Glutamatergic neuron (in vitro differentiated cells): ENCODE measurements around the gene ZNF397. TPM values are rescaled to one million over a fixed set of nuclear protein-coding genes. Genes with fewer than 3 reads are reported as not detected.
A peak's percentile ranks its signal among the peaks of the same experiment; 100 is the strongest.
"Not testable (repeated sequence)": the region's sequence is repeated elsewhere in the genome, so short reads cannot be mapped to it uniquely, and the experiment has no call there.

Experiments used
- DNase-seq: peaks from one replicate; pipeline ENCODE4 v3.0.0; 2022
- H3K27ac Mint-ChIP-seq: one replicate; pipeline ENCODE4 v1.8.0; 2020; ENCODE audit warnings: mild to moderate bottlenecking, mixed read lengths, inconsistent platforms; ENCODE audit not compliant: unreplicated experiment
- H3K27me3 Mint-ChIP-seq: one replicate; pipeline ENCODE4 v1.8.0; 2020; ENCODE audit warnings: mild to moderate bottlenecking, moderate library complexity, mixed read lengths, inconsistent platforms; ENCODE audit not compliant: unreplicated experiment
- H3K36me3 Mint-ChIP-seq: one replicate; pipeline ENCODE4 v1.8.0; 2020; ENCODE audit warnings: mild to moderate bottlenecking, mixed read lengths, inconsistent platforms; ENCODE audit not compliant: unreplicated experiment
- H3K4me1 Mint-ChIP-seq: one replicate; pipeline ENCODE4 v1.8.0; 2020; ENCODE audit warnings: mild to moderate bottlenecking, low read depth, mixed read lengths, inconsistent platforms; ENCODE audit not compliant: unreplicated experiment
- H3K4me3 Mint-ChIP-seq: one replicate; pipeline ENCODE4 v1.8.0; 2020; ENCODE audit warnings: mild to moderate bottlenecking, mixed read lengths, inconsistent platforms; ENCODE audit not compliant: unreplicated experiment
- H3K9me3 Mint-ChIP-seq: one replicate; pipeline ENCODE4 v1.8.0; 2020; ENCODE audit warnings: mild to moderate bottlenecking, moderate library complexity, mixed read lengths, inconsistent platforms; ENCODE audit not compliant: unreplicated experiment
- total RNA-seq: library from RNA; stranded (reverse); fragmentation: NEBNext Ultra II Directional; extraction: Animal tissue kit (Norgen Biotek cat#: 25700); gene quantifications from one replicate; pipeline ENCODE4 v1.2.1, GENCODE V29; 2021; ENCODE audit not compliant: unreplicated experiment
- TF ChIP-seq, protein P1 (sequence below): fragments of 200-600 bp; sonication (generic); IDR thresholded peaks from one replicate; pipeline ENCODE4 v1.5.0; 2021; ENCODE audit not compliant: partially characterized antibody, unreplicated experiment

The ZNF397 gene
- total RNA-seq, 1 donor from 2014 or later = 35.9 TPM

DNA sequence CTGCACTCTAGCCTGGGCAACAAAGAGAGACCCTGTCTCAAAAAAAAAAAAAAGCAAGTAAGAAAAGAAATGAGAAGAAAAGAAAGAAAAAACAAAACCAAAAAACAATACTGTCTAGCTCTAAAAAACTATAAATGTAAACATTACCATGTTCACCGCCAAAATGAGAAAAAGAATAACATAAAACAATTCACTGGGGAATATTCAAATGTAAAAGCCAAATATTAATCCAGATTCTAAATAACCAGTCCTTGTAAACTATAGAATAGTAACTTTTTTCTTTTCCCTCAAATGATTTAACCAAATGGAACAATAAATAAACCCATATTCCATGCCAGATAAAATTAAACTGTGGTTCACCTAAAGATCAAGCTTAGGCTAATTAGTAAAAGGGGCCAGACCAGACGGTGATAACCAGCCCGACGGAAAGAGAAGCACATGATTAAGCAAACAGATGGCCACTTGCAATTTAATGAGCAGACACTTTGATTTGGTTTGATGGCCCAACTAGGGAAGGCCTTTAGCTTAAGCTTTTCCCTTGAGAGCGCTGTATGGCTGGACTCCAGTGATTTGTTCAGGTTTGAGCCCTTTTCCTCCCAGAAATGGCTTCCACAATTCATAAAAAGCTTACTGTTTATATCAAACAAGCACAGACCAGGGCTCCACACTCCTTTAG, 39.4 kb upstream of the ZNF397 start:
- Mint-ChIP-seq H3K9me3 (peaks cover 13% of the 10 kb centered on the region), H3K4me3 (peak overlapping the region; percentile 33), H3K27me3 (no peaks in the 10 kb centered on the region), H3K36me3 (peaks cover 14% of the 10 kb centered on the region), H3K27ac (peak overlapping the region; percentile 69), H3K4me1 (peaks cover 13% of the 10 kb centered on the region)
- DNase-seq = peak; percentile 18
- TF ChIP-seq, protein P1, sequence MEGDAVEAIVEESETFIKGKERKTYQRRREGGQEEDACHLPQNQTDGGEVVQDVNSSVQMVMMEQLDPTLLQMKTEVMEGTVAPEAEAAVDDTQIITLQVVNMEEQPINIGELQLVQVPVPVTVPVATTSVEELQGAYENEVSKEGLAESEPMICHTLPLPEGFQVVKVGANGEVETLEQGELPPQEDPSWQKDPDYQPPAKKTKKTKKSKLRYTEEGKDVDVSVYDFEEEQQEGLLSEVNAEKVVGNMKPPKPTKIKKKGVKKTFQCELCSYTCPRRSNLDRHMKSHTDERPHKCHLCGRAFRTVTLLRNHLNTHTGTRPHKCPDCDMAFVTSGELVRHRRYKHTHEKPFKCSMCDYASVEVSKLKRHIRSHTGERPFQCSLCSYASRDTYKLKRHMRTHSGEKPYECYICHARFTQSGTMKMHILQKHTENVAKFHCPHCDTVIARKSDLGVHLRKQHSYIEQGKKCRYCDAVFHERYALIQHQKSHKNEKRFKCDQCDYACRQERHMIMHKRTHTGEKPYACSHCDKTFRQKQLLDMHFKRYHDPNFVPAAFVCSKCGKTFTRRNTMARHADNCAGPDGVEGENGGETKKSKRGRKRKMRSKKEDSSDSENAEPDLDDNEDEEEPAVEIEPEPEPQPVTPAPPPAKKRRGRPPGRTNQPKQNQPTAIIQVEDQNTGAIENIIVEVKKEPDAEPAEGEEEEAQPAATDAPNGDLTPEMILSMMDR = no peak

DNA sequence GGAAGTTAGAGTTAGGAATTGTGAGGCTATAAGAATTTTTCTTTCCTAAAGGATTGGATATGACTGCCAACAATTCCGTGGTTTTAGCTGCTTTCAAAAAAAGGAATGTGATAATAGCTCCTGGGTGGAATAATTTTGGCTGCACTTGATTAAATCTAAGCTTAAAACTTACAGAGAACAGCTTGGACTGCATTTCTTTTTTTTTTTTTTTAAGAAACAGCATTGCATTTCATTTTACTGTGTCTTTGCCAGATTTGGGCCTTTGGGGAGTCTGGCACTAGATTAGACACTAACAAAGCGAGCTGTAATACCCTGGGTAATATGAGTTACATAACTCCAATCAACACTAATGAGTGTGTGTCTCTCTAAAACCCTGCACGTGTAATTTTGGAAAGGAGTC, 37.8 kb upstream of the ZNF397 start:
- Mint-ChIP-seq H3K9me3 (peaks cover 12% of the 10 kb centered on the region), H3K27ac (peak overlapping the region; percentile 38), H3K4me3 (no peak overlapping the region), H3K36me3 (peaks cover 14% of the 10 kb centered on the region), H3K4me1 (peaks cover 11% of the 10 kb centered on the region), H3K27me3 (no peaks in the 10 kb centered on the region)
- DNase-seq = no peak
- TF ChIP-seq, protein P1 = no peak

DNA sequence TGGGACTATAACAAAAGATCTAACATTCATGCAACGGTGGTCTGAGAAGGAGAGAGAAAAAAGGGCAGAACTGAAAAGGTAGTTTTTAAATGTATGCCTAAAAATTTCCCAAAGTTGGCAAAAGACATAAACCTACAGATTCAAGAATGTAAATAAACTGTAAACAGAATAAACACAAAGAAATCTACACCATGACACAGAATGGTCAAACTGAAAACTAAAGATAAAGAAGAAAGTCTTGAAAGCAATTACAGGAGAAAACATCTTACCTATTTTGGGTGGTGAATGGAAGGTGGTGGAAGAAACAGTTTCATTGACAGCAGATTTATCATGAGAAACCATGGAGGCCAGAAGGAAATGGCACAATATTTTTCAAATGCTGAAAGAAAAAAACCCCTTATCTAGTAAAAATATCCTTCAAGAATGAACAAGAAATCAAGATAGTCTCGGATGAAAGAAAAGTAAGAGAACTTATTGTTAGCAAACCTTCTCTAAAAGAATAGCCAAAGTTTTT, 35.6 kb upstream of the ZNF397 start:
- Mint-ChIP-seq H3K27me3 (no peaks in the 10 kb centered on the region), H3K4me1 (peaks cover 11% of the 10 kb centered on the region), H3K9me3 (peaks cover 12% of the 10 kb centered on the region), H3K36me3 (peaks cover 14% of the 10 kb centered on the region), H3K4me3 (no peak overlapping the region), H3K27ac (no peak overlapping the region)
- DNase-seq = no peak
- TF ChIP-seq, protein P1 = no peak

DNA sequence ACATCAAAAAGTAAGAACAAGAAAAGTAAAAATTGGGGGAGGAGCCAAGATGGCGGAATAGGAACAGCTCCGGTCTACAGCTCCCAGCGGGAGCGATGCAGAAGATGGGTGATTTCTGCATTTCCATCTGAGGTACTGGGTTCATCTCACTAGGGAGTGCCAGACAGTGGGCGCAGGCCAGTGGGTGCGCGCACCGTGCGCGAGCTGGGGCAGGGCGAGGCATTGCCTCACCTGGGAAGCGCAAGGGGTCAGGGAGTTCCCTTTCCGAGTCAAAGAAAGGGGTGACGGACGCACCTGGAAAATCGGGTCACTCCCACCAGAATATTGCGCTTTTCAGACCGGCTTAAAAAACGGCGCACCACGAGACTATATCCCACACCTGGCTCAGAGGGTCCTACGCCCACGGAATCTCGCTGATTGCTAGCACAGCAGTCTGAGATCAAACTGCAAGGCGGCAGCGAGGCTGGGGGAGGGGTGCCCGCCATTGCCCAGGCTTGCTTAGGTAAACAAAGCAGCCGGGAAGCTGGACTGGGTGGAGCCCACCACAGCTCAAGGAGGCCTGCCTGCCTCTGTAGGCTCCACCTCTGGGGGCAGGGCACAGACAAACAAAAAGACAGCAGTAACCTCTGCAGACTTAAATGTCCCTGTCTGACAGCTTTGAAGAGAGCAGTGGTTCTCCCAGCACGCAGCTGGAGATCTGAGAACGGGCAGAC, 34.9 kb upstream of the ZNF397 start:
- H3K36me3 Mint-ChIP-seq = peaks cover 14% of the 10 kb centered on the region
- H3K9me3 Mint-ChIP-seq = peaks cover 12% of the 10 kb centered on the region
- not testable (repeated sequence) for DNase-seq, H3K27me3 Mint-ChIP-seq, H3K4me3 Mint-ChIP-seq, H3K27ac Mint-ChIP-seq, H3K4me1 Mint-ChIP-seq

DNA sequence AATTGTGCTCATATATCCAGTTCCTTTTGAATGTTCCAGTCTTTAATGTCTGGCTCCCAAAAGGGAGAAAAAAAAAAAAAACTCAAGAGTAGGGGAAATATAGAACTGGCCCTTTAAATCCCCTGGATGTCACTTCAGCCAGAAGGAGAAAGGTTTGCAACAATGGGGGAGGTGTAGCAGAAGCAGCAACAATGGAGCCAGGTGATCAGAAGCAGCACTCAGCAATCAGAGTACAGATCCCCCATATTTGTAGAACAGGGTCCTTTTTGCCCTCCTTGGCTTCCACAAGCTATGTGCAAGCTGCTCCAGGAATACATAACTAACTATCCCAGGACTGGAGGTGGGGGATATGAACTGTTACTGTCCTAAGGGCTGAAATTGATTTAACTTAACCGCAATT, 25.8 kb upstream of the ZNF397 start:
- peaks cover 3% of the 10 kb centered on the region for H3K27me3 Mint-ChIP-seq
- no peak for DNase-seq
- no peak overlapping the region for H3K4me3 Mint-ChIP-seq
- H3K36me3 Mint-ChIP-seq = peaks cover 5% of the 10 kb centered on the region
- H3K4me1 Mint-ChIP-seq = peaks cover 2% of the 10 kb centered on the region
- peaks cover 2% of the 10 kb centered on the region for H3K9me3 Mint-ChIP-seq
- TF ChIP-seq, protein P1 = no peak
- no peak overlapping the region for H3K27ac Mint-ChIP-seq

DNA sequence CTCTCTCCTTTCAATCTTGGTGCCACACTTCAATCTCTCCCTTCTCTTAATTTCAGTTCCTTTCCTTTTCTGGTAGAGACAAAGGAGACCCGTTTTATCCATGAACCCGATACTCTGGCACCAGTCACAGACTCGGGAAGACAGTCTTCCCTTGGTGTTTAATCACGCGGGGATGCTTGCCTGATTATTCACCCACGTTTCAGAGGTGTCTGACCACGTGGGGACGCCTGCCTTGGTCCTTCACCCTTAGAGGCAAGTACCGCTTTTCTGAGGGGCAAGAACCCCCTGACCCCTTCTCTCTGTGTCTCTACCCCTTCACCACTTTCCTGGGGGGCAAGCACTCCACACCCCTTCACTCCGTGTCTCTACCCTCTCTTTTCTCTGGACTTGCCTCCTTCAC, 24.2 kb upstream of the ZNF397 start:
- not testable (repeated sequence) for H3K27ac Mint-ChIP-seq, H3K27me3 Mint-ChIP-seq, H3K4me1 Mint-ChIP-seq, H3K4me3 Mint-ChIP-seq, H3K36me3 Mint-ChIP-seq, H3K9me3 Mint-ChIP-seq, DNase-seq

DNA sequence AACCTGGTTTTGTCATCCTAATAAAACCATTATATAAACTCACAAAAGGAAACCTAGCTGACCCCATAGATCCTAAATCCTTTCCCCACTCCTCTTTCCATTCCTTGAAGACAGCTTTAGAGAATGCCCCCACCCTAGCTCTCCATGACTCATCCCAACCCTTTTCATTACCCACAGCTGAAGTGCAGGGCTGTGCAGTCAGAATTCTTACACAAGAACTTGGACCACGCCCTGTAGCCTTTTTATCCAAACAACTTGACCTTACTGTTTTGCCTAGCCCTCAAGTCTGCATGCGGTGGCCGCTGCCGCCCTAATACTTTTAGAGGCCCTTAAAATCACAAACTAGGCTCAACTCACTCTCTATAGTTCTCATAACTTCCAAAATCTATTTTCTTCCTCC, 21.5 kb upstream of the ZNF397 start:
- H3K9me3 Mint-ChIP-seq, H3K4me3 Mint-ChIP-seq, H3K36me3 Mint-ChIP-seq, H3K4me1 Mint-ChIP-seq, H3K27ac Mint-ChIP-seq, DNase-seq, H3K27me3 Mint-ChIP-seq: not testable (repeated sequence)
